ENCODE results near the gene CXCL11.
"Not testable (repeated sequence)": the region's sequence is repeated elsewhere in the genome, so short reads cannot be mapped to it uniquely, and the experiment has no call there.

Gene CXCL11

GRCh38 chr4:76035799-76036380, at the start of gene CXCL11:
TSS of gene CXCL11 (minus strand) at chr4:76036070. CDS start at chr4:76035987, 83 bp downstream.
- DNase-seq (ENCODE audit: insufficient read length, low spot score) (no peak), FAIRE-seq (no peak)

GRCh38 chr4:76084542-76084941, 48.7 kb upstream of the CXCL11 start:
- DNase-seq (ENCODE audit: insufficient read length, low spot score) (no peak), FAIRE-seq (no peak)

- no peak for FAIRE-seq
- no peak for DNase-seq (ENCODE audit: insufficient read length, low spot score)
Measured at GRCh38 chr4:76083386-76083988, 47.6 kb upstream of the CXCL11 start.

- DNase-seq (ENCODE audit: insufficient read length, low spot score), result no peak
- no peak for FAIRE-seq
Measured at GRCh38 chr4:76078033-76078613, 42.3 kb upstream of the CXCL11 start.

- FAIRE-seq (no peak), DNase-seq (ENCODE audit: insufficient read length, low spot score) (no peak)
Measured at GRCh38 chr4:76074993-76075600, 39.2 kb upstream of the CXCL11 start.

- FAIRE-seq, result no peak
- DNase-seq (ENCODE audit: insufficient read length, low spot score), result no peak
Measured at GRCh38 chr4:76074468-76074867, 38.6 kb upstream of the CXCL11 start, which contains the start of gene ART3. TSS of gene ART3 (plus strand) at chr4:76074709. CDS start at chr4:76075890, 1,181 bp downstream.

- DNase-seq (ENCODE audit: insufficient read length, low spot score) (no peak), FAIRE-seq (no peak)
Measured at GRCh38 chr4:76072760-76073159, 36.9 kb upstream of the CXCL11 start.

- no peak for FAIRE-seq
Measured at GRCh38 chr4:76067652-76068286, 31.9 kb upstream of the CXCL11 start.

GRCh38 chr4:76066546-76066945, 30.7 kb upstream of the CXCL11 start:
- no peak for DNase-seq (ENCODE audit: insufficient read length, low spot score)
- no peak for FAIRE-seq

More at GRCh38 chr4:76067652-76068286, 31.9 kb upstream of the CXCL11 start:
- DNase-seq (ENCODE audit: insufficient read length, low spot score), result peak; percentile 44

- DNase-seq (ENCODE audit: insufficient read length, low spot score), result no peak
- no peak for FAIRE-seq
Measured at GRCh38 chr4:76061982-76062381, 26.1 kb upstream of the CXCL11 start.

- DNase-seq (ENCODE audit: insufficient read length, low spot score) (no peak), FAIRE-seq (no peak)
Measured at GRCh38 chr4:76061421-76061820, 25.6 kb upstream of the CXCL11 start.

- DNase-seq (ENCODE audit: insufficient read length, low spot score), result no peak
- FAIRE-seq, result no peak
Measured at GRCh38 chr4:76060506-76060905, 24.6 kb upstream of the CXCL11 start.

GRCh38 chr4:76059750-76060149, 23.9 kb upstream of the CXCL11 start:
- DNase-seq (ENCODE audit: insufficient read length, low spot score) (no peak), FAIRE-seq (no peak)

GRCh38 chr4:76058888-76059426, 23.1 kb upstream of the CXCL11 start:
- no peak for FAIRE-seq
- DNase-seq (ENCODE audit: insufficient read length, low spot score), result no peak

GRCh38 chr4:76058302-76058701, 22.4 kb upstream of the CXCL11 start:
- no peak for DNase-seq (ENCODE audit: insufficient read length, low spot score)
- FAIRE-seq, result no peak

GRCh38 chr4:76055421-76055820, 19.6 kb upstream of the CXCL11 start:
- FAIRE-seq, result no peak

GRCh38 chr4:76055016-76055415, 19.1 kb upstream of the CXCL11 start:
- DNase-seq (ENCODE audit: insufficient read length, low spot score), result no peak
- no peak for FAIRE-seq

More at GRCh38 chr4:76055421-76055820, 19.6 kb upstream of the CXCL11 start:
- DNase-seq (ENCODE audit: insufficient read length, low spot score), result no peak

GRCh38 chr4:76053730-76054129, 17.9 kb upstream of the CXCL11 start:
- FAIRE-seq, result no peak
- DNase-seq (ENCODE audit: insufficient read length, low spot score), result no peak

- not testable (repeated sequence) for FAIRE-seq
Measured at GRCh38 chr4:76050560-76051050, 14.7 kb upstream of the CXCL11 start.

GRCh38 chr4:76049860-76050416, 14.1 kb upstream of the CXCL11 start:
- DNase-seq (ENCODE audit: insufficient read length, low spot score); FAIRE-seq: not testable (repeated sequence)

More at GRCh38 chr4:76050560-76051050, 14.7 kb upstream of the CXCL11 start:
- DNase-seq (ENCODE audit: insufficient read length, low spot score), result not testable (repeated sequence)
